HG02840 (cell line): ENCODE results near the gene ASB3.
"Not testable (repeated sequence)": the region's sequence is repeated elsewhere in the genome, so short reads cannot be mapped to it uniquely, and the experiment has no call there.

Experiments
- ATAC-seq: cut with Tn5 transposase; IDR thresholded peaks from one replicate; pipeline ENCODE4 v1.9.1; 2021; ENCODE audit warnings: mild to moderate bottlenecking, moderate library complexity, moderate number of reproducible peaks; ENCODE audit not compliant: unreplicated experiment, low FRiP score

The ASB3 gene

DNA sequence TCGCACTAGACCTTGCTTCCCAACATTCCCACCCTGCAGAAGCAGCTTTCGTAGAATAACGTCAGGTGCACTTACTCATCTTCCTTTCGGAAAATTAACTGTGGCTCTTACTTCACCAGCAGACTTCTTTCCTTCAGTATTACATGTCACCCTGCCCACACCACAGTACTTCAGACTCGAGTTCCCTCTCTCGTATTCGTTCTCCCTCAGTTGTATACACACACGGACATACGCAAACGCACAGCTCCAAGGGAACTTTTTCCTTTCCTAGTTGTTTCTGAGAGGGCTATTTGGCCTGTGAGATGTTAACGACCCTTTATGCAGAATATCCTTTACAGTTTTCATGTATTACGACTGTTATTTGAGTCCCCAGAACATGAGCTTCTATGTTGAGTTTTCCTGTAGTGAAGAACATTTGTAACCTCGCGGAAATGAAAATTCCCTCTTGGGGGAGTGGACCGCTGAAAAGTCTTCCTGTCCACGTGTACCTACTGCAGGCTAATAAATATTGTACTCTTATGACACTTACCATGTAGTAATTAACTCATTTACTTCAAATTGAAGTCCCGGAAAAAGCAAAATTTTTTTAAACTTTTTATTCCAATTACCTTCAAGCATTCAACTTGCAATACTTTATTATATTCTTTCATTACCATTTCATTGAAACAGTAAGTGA is 999 bp upstream of the ASB3 start:
- ATAC-seq = no peak

DNA sequence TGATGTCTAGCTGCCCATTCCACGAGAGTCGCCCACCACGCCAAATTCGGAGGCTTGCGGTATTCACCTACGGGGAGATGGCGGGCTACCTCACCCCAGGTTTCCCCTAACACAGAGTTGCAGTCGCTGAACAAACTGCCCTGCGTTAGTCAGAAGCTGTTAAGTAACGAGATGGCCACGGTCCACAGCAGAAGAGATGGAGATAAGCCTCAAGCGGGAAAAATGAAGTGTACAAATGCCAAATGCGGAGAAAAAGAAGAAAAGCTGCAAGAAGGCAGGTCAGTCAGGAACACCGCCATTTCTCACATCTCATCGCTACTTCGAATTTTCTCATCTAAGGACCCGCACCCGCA is 425 bp downstream of the ASB3 start:
- peak; percentile 14 for ATAC-seq

DNA sequence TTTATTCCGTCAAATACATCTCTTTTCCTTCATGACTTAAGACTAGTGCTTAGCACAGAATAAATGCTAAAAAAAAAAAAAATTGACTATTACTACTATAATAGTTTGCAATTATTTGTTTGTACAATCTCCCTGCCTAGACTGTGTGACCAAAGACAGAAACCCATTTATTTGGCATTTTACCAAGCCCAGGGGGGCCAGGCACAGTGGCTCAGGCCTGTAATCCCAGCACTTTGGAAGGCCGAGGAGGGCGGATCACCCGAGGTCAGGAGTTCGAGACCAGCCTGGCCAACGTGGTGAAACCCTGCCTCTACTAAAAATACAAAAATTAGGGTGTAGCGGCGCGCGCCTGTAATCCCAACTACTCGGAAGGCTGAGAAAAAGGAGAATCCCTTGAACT is 1.4 kb downstream of the ASB3 start:
- no peak for ATAC-seq

DNA sequence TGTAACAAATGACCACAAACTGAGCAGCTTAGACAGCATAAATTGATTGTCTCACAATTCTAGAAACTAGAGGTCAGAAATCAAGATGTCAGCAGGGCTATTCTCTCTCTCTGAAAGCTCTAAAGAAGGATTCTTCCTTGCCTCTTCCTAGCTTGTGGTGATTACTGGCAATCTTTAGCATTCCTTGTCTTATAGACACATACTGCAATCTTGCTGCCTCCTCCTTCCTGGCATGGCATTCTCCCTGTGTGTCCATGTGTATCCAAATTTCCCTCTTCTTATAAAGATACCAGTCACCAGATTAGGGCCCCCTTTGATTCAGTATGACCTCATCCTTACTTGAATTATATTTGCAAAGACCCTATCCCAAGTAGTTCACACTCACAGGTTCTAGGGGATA is 2.3 kb downstream of the ASB3 start:
- no peak for ATAC-seq

DNA sequence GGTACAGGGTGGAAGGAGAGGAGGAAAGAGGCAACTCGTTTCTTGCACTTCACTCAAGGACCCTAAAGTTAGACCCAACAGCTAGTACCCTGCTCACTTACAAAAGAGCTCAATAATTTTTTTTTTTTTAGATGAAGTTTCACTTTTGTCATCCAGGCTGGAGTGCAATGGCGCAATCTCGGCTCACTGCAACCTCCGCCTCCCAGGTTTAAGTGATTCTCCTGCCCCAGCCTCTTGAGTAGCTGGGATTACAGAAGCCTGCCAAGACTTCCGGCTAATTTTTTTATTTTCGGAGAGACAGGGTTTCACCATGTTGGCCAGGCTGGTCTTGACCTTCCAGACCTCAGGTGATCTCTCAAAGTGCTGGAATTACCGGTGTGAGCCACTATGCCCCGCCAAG is 4.1 kb downstream of the ASB3 start:
- no peak for ATAC-seq

DNA sequence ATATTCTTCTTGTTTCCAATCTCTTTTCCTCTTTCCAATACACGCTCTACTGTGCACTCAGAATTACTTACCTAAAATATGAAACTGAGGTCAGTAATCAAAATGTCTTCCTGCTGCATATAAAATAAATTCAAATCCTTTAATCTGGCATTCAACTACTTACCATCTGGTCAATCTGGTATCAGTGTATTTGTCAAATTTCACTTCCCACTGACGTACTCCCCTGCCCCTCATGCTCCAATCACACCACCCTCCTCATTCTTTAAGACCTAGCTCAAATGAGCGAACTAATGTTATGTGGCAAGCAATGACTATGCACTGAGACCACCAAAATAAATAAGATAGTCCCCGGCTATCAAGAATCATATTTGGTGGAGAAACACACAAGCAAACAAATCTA is 6.7 kb downstream of the ASB3 start:
- ATAC-seq = no peak

DNA sequence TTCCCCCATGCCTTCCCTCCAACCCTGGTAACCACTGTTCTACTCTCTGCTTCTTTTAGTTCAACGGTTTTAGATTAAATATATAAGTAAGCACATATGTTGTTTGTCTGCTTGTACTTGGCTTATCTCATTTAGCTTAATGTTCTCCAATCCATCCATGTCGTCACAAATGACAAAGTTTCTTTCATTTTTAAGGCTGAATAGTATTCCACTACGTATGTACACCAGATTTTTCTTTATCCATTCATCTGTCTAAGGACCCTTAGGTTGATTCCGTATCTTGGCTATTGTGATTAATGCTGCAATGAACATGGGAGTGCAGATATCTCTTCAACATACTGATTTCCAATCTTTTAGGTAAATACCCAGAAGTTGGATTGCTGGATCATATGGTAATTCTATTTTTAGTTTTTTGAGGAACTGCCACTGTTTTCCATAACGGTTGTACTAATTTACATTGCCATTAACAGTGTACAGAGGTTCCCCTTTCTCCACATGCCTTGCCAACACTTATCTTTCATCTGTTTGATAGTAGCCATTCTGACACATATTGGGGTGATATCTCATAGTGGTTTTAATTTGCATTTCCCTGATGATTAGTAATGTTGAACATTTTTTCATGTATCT is 8.1 kb downstream of the ASB3 start:
- ATAC-seq = no peak

DNA sequence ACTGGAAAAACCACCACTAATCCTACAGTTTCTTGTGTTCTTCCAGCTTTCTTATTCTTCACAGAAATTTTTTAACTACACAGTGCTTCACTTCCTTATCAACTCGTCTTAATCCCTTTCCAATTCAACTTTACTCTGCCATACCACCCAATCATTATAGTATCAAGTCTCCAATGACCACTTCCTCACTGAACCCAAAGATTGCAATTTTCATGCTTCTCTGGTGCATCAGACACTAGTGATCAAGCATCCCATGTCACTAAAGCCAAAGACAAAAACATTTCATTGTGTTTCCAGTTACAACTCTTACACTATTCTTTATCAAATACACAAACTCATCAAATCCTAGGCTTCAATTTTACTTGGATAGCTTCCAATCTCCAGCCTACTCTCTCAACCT is 9.6 kb downstream of the ASB3 start:
- no peak for ATAC-seq

DNA sequence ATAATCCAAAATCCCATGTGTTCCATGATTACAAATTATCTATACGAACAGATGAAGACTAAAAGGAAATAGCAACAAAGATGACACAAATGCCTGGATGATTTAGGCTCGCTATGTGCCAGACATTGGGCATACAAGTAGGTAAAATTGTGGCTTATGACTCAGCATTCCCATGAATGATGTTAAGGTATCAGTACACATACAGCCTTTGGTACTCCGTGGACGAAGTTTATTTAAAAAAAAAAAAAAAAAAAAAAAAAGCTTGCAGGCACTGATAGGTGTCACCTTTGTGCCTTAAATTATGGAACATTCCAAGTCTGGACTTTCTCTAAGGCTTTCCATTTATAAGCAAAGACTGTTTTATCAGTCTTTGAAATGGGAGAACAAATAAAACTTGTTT is 16.5 kb downstream of the ASB3 start:
- no peak for ATAC-seq

DNA sequence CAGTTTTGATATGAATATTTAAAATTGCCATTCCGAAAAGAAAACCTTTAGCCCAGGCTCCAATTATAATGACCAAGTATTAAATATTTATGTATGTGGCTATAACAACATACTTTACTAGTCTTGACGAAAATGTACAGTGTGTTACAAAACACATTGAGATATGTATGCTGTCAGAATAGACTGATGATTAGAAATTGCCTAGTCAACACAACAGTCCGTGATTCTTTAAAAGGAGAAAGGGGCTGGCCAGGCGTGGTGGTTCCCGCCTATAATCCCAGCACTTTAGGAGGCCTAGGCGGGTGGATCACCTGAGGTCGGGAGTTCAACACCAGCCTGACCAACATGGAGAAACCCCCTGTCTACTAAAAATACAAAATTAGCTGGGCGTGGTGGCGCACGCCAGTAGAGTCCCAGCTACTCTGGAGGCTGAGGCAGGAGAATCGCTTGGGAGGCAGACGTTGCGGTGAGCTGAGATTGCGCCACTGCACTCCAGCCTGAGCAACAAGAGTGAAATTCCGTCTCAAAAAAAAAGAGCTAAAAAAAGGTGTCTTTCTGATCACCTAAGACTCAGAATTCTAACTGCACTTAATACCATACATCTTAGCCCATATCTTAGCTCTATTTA is 17.3 kb downstream of the ASB3 start:
- no peak for ATAC-seq

DNA sequence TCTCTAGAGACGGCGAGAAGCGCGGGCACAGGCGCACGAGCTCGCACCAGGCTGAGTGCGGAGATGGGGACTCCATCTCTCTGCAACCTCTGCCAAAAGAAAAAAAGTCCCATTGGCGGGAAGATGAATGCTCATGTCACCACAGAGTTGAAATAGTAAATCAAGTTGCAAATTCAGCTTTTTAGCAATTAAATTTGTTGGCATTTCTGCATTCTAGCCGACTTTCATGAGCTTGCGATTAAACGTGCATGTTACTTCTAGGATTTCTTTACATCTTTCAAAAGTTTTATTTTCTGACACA is 18.6 kb downstream of the ASB3 start:
- ATAC-seq = peak; percentile 43

DNA sequence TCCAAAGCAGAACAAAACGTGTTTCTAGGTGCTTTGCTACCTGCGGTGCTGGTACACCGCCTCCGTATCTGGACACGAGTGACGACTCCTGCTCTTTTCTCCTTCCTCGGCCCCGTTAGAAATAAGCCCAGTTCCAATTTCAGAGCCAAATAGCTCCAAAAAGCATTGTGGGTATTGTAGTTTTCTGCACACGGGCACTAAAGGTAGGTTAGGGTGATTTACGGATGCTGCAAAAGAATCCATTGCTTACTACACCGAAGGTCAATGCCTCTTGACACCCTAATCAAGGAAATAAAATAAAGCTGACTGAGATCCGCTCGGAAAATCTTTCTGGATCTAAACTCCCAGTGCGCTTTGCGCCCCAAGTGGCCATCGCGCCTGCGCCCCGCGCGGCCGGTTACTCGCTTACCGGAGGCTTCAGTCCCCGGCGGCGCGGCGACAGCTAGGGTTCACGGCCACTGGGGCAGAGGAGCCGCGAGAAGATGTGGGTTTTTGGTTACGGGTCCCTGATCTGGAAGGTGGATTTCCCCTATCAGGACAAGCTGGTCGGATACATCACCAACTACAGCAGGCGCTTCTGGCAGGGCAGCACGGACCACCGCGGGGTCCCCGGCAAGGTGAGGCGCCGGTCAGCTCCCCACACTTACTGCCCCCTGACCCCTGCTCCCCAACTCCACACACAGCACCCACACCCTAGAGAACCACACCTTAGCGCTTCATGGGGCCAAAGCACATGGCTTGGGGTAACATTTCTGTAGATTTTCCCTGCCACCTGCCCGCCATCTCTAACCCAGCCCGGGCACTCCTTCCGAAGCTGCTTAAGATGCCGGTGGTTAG is 19.1 kb downstream of the ASB3 start, which contains the start of gene CHAC2:
TSS of gene CHAC2 (plus strand) at position 400 of the 837 bp plus-strand sequence. CDS start at position 483, 83 bp downstream.
- peak; percentile 92 for ATAC-seq

DNA sequence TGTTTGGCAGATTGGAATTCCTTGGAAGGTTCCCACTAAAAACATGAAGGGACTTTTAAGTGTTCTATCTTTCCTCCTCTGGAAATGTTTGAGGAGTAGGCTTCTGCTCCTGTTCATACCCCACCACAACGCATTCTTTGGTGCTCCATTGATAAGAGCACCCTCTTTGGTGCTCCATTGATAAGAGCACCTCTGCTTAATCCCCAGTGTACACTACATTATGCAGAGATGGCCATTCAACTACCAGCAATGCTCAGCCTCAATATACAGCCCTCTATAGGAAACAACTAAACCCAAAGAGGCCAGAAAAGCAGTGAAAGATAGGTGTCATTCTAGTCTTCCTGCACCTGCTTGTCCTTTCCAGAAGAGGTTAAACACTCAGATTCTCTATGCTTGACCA is 21.0 kb downstream of the ASB3 start:
- ATAC-seq = no peak

DNA sequence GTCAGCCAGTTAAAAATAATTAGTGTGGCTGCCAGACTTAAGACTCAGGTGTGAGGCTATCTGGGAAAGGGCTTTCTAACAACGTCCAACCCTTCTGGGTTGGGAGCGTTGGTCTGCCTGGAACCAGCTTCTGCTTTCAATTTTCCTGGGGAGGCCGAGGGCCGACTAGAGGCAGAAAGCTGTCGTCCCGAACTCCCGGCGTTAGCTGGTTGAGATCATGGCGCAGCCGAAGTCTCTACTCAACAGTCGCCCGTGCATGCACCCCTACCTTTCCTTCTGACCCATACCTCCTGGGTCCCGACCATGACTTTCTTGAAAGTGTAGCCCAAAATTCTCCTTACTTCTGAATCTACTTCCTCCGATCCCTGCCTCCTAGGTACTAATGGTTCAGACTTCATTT is 29.5 kb downstream of the ASB3 start:
- ATAC-seq = not testable (repeated sequence)

DNA sequence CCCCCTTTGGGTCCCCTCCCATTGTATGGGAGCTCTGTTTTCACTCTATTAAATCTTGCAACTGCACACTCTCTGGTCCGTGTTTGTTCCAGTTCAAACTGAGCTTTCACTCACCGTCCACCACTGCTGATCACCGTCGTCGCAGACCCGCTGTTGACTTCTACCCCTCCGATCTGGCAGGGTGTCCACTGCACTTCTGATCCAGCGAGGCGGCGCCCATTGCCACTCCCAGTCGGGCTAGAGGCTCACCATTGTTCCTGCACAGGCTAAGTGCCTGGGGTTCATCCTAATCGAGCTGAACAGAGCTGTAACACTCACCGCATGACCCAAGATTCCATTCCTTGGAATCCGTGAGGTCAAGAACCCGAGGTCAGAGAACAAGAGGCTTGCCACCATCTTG is 30.1 kb downstream of the ASB3 start:
- no peak for ATAC-seq

DNA sequence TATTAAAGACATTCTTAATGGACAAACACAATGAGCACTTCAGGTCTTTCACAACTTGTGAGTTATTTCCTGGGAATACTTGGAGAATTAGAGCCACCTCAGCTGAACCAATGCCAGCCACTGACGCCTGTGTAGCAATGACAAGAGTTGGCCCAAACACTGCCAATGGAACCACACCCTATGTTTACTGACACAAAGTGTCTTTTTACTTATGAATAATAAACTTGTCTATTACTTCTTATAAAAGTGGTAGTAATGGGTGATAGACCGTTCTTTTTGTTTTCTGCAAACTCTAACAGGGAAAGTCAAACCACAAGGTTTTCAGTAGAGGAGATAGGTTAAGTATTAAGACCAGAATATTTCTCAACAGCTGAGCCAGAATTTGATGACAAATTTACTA is 31.6 kb downstream of the ASB3 start:
- ATAC-seq = no peak

DNA sequence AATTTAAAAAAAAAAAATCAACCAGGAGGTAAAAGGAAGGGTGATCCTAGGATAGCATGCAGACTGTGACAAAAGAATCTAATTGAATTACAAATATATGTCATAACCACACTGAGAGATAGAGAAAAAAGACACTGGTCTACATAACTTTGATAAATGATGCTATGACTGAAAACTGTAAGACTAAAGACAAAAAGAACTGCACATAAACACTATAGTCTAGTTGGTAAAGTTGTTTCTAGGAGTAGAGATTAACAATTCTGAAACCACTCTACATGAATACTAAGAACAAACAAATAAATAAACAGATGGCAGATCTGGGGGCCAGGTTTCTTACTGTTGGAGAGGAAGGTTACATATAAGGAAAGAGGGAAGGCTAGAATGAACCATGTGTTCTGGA is 33.7 kb downstream of the ASB3 start:
- ATAC-seq = no peak

DNA sequence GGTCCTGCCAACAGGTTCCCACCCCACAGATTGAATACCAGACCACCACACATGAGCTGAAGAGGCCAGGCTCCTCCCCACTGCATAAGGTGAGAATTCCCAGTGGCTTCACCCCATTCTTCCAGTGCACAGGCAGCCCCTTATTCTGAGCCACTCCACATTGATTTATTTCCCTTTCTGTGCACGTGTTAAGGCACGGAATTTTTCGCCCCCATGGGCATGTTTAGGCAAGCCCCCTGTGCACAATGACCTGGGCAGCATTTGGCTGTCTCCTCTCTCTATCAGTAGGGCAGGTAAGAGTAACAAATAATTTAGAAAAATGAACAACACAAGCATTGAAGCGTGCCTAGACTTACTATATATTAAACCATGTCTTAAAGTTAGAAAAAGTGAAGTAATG is 34.4 kb downstream of the ASB3 start:
- ATAC-seq = no peak

DNA sequence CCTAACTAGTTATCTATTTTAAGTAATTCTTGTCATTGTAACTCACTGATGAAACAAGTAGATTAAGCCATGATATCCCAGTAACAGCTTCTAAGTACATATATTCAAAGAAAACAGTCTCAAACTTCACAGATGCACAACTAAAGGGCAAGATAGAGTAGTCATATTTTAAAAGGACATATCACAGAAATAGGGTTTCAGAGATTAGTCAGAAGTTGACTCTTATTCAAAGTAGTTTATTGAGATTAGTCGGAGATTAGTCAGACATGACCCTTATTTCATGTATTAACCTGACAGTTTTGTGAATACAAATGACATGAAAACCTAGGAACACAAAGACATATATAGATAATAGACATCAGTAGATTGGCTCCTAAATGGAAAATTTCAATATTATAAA is 35.0 kb downstream of the ASB3 start:
- peak; percentile 92 for ATAC-seq

DNA sequence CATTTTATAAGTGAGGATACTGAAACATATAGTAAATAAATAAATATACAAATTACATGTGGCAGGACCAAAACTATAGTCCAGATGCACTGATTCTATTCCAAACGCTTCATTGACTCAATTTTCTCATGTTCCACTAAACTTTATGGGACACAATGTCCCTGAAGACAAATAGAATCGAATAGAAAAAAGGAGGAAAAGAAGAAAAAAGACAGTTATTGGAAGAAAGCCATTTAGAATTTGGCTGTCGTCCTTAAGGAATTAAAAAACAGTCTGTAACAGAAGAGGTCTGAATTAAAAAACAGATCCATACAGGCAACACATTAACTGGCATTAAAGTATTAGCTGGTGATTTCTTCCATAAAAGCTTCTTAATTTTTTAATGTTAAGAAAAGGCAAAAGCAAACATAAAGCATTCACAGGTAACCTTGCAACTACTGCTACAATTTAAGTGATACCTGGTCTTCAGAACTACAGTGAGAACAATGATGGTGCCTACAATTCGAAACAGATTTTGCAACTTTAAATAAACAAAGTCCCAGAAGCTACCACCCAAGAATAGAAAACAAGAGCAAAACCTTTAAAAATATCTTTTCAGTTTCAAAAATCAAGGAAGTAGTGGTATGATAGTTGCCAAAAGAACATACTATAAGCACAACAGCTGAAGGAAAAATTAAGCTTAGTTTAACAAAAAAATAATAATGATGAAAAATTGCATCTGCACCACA is 36.5 kb downstream of the ASB3 start:
- no peak for ATAC-seq
